Glomerular visceral epithelial cell (primary cell): ENCODE measurements around the gene CPSF6.
"Not testable (repeated sequence)": the region's sequence is repeated elsewhere in the genome, so short reads cannot be mapped to it uniquely, and the experiment has no call there.

ENCODE experiments used
- DNase-seq: peaks from one replicate; pipeline ENCODE4 v3.0.0-alpha.2; 2016; ENCODE audit errors: extremely low spot score

The CPSF6 gene

GRCh38 chr12:69239352-69239921 is at the start of gene CPSF6:
TSS of gene CPSF6 (plus strand) at chr12:69239569. CDS start at chr12:69239647, 78 bp downstream.
- DNase-seq = peak; percentile 95

GRCh38 chr12:69196302-69197288 is 42.8 kb upstream of the CPSF6 start:
- no peak for DNase-seq

- DNase-seq = not testable (repeated sequence)
Measured at GRCh38 chr12:69199976-69200375, 39.4 kb upstream of the CPSF6 start.

GRCh38 chr12:69204191-69204590 is 35.2 kb upstream of the CPSF6 start:
- DNase-seq = no peak

GRCh38 chr12:69210661-69211060 is 28.7 kb upstream of the CPSF6 start:
- no peak for DNase-seq

GRCh38 chr12:69211160-69211559 is 28.2 kb upstream of the CPSF6 start:
- no peak for DNase-seq

- DNase-seq = no peak
Measured at GRCh38 chr12:69214169-69214568, 25.2 kb upstream of the CPSF6 start.

GRCh38 chr12:69225251-69225910 is 14.0 kb upstream of the CPSF6 start:
- peak; percentile 47 for DNase-seq

GRCh38 chr12:69231479-69231878 is 7.9 kb upstream of the CPSF6 start:
- no peak for DNase-seq

- DNase-seq = no peak
Measured at GRCh38 chr12:69238589-69239351, 599 bp upstream of the CPSF6 start.

GRCh38 chr12:69239922-69240630 is 707 bp downstream of the CPSF6 start:
- peak; percentile 30 for DNase-seq

- DNase-seq = peak; percentile 19
Measured at GRCh38 chr12:69240631-69240995, 1.2 kb downstream of the CPSF6 start.

- no peak for DNase-seq
Measured at GRCh38 chr12:69241438-69242092, 2.2 kb downstream of the CPSF6 start.

- no peak for DNase-seq
Measured at GRCh38 chr12:69243099-69244084, 4.0 kb downstream of the CPSF6 start.

GRCh38 chr12:69247268-69248018 is 8.1 kb downstream of the CPSF6 start:
- no peak for DNase-seq

GRCh38 chr12:69252033-69252432 is 12.7 kb downstream of the CPSF6 start:
- peak; percentile 25 for DNase-seq

- DNase-seq = peak; percentile 41
Measured at GRCh38 chr12:69254046-69254445, 14.7 kb downstream of the CPSF6 start.

GRCh38 chr12:69254862-69255261 is 15.5 kb downstream of the CPSF6 start:
- no peak for DNase-seq

GRCh38 chr12:69258655-69259054 is 19.3 kb downstream of the CPSF6 start:
- DNase-seq = no peak
